IMR-90 (cell line): ENCODE data around the gene ANKRD65. TPM values are rescaled to one million over a fixed set of nuclear protein-coding genes. Genes with fewer than 3 reads are reported as not detected.

Experiments
- ATAC-seq: fragments of 200-7000 bp; cut with Tn5 transposase; 2 replicates; pipeline ENCODE4 v1.9.1; 2020; ENCODE audit warnings: low read depth, mild to moderate bottlenecking, moderate library complexity
- BruUV-seq: library from RNA; stranded (reverse); fragments of 400-500 nt; replicated peaks from 2 replicates; lab custom pipeline; 2021; lab: Mats Ljungman, UMichigan
- CTCF ChIA-PET: fragments of 300-600 bp; formaldehyde crosslinking; extraction: SDS; loops from one replicate; lab custom pipeline; 2021; ENCODE audit warnings: antibody characterized with exemption; lab: Yijun Ruan, JAX
- POLR2A ChIA-PET: fragments of 300-600 bp; sonication (Branson Sonifier 250); formaldehyde crosslinking; loops from one replicate; lab custom pipeline; 2022; ENCODE audit warnings: antibody characterized with exemption; ENCODE audit not compliant: unreplicated experiment; lab: Charles Lee
- DNase-seq: peaks from one replicate; pipeline ENCODE4 v3.0.0; 2013
- H2AFZ ChIP-seq: replicated peaks from 2 replicates; pipeline ENCODE3; 2013; ENCODE audit warnings: low read length, mild to moderate bottlenecking; ENCODE audit not compliant: poor library complexity
- H2AK5ac ChIP-seq: 2 replicates; pipeline ENCODE4 v1.6.1; 2013; ENCODE audit warnings: low read depth, low read length, inconsistent platforms
- H2AK9ac ChIP-seq: replicated peaks from 2 replicates; pipeline ENCODE3; 2013; ENCODE audit warnings: mild to moderate bottlenecking, low read depth, low read length, moderate library complexity; ENCODE audit not compliant: poor library complexity
- H2BK120ac ChIP-seq: 2 replicates; pipeline ENCODE4 v1.6.1; 2013; ENCODE audit warnings: low read depth, low read length, inconsistent platforms
- H2BK15ac ChIP-seq: 3 replicates; pipeline ENCODE4 v1.6.1; 2013; ENCODE audit warnings: low read depth, low read length, inconsistent platforms
- H2BK20ac ChIP-seq: 2 replicates; pipeline ENCODE4 v1.6.1; 2013; ENCODE audit warnings: low read depth, mild to moderate bottlenecking, inconsistent platforms, low read length, moderate library complexity
- H2BK5ac ChIP-seq: 2 replicates; pipeline ENCODE4 v1.6.1; 2013; ENCODE audit warnings: mild to moderate bottlenecking, low read depth, low read length, inconsistent platforms; ENCODE audit not compliant: poor library complexity, severe bottlenecking
- H3K14ac ChIP-seq: replicated peaks from 2 replicates; pipeline ENCODE4 v1.6.1; 2013; ENCODE audit warnings: low read depth, low read length, inconsistent platforms
- H3K18ac ChIP-seq: 2 replicates; pipeline ENCODE4 v1.6.1; 2013; ENCODE audit warnings: low read depth, low read length, control low read depth
- H3K23ac ChIP-seq: 2 replicates; pipeline ENCODE4 v1.6.1; 2013; ENCODE audit warnings: low read depth, low read length, inconsistent platforms
- H3K27ac ChIP-seq: 2 replicates; pipeline ENCODE4 v1.5.1; 2013; ENCODE audit warnings: mild to moderate bottlenecking, control low read depth, low read length; ENCODE audit not compliant: insufficient read depth
- H3K27me3 ChIP-seq: 2 replicates; pipeline ENCODE4 v1.6.1; 2013; ENCODE audit warnings: low read length; ENCODE audit not compliant: control insufficient read depth, insufficient read depth
- H3K36me3 ChIP-seq: 2 replicates; pipeline ENCODE4 v1.6.1; 2013; ENCODE audit warnings: low read length, mixed read lengths; ENCODE audit not compliant: control insufficient read depth, insufficient read depth
- H3K4ac ChIP-seq: 2 replicates; pipeline ENCODE4 v1.6.1; 2013; ENCODE audit warnings: low read depth, low read length, inconsistent platforms
- H3K4me1 ChIP-seq: 2 replicates; pipeline ENCODE4 v1.6.1; 2013; ENCODE audit warnings: low read length, mixed read lengths; ENCODE audit not compliant: control insufficient read depth, insufficient read depth
- H3K4me2 ChIP-seq: 2 replicates; pipeline ENCODE4 v1.6.1; 2013; ENCODE audit warnings: low read depth, mild to moderate bottlenecking, control low read depth, low read length, moderate library complexity
- H3K4me3 ChIP-seq: 2 replicates; pipeline ENCODE4 v1.5.1; 2013; ENCODE audit warnings: low read depth, mild to moderate bottlenecking, control low read depth, low read length, moderate library complexity; ENCODE audit not compliant: insufficient read depth
- H3K56ac ChIP-seq: 2 replicates; pipeline ENCODE4 v1.6.1; 2013; ENCODE audit warnings: low read length, inconsistent platforms; ENCODE audit not compliant: insufficient read depth; ENCODE audit errors: extremely low read depth
- H3K79me1 ChIP-seq, 2 experiments: 2 replicates each; pipeline ENCODE4 v1.6.1; 2013; ENCODE audit warnings: low read length in 2 of 2, inconsistent platforms in 1 of 2, low read depth in 1 of 2
- H3K9ac ChIP-seq: 2 replicates; pipeline ENCODE4 v1.6.1; 2013; ENCODE audit warnings: low read depth, low read length, control low read depth
- H3K9me1 ChIP-seq: 2 replicates; pipeline ENCODE4 v1.6.1; 2013; ENCODE audit warnings: low read length, inconsistent platforms; ENCODE audit not compliant: insufficient read depth
- H3K9me3 ChIP-seq: 2 replicates; pipeline ENCODE4 v1.6.1; 2013; ENCODE audit warnings: low read length; ENCODE audit not compliant: control insufficient read depth, insufficient read depth
- H4K20me1 ChIP-seq: 2 replicates; pipeline ENCODE4 v1.6.1; 2013; ENCODE audit warnings: low read length, inconsistent platforms; ENCODE audit not compliant: insufficient read depth
- H4K5ac ChIP-seq: 2 replicates; pipeline ENCODE4 v1.6.1; 2013; ENCODE audit warnings: mild to moderate bottlenecking, low read depth, low read length, control low read depth
- H4K8ac ChIP-seq, 2 experiments: 2 replicates each; pipeline ENCODE4 v1.6.1; 2013; ENCODE audit warnings: low read depth in 2 of 2, low read length in 2 of 2, control low read depth in 1 of 2, inconsistent platforms in 1 of 2
- H4K91ac ChIP-seq: 2 replicates; pipeline ENCODE4 v1.6.1; 2013; ENCODE audit warnings: low read depth, low read length, inconsistent platforms; ENCODE audit not compliant: insufficient read depth
- BHLHE40 ChIP-seq: fragments of 150-350 bp; IDR thresholded peaks from 2 replicates; pipeline ENCODE4 v1.6.1; 2016; ENCODE audit warnings: mild to moderate bottlenecking, low read depth, low read length
- CEBPB ChIP-seq: IDR thresholded peaks from 2 replicates; pipeline ENCODE4 v1.6.1; 2012; ENCODE audit warnings: low read depth, low read length, improper control_type of control experiment
- FOS ChIP-seq: fragments of 150-350 bp; IDR thresholded peaks from 2 replicates; pipeline ENCODE4 v1.6.1; 2016; ENCODE audit warnings: low read depth, low read length
- MAZ ChIP-seq: IDR thresholded peaks from 2 replicates; pipeline ENCODE4 v1.6.1; 2012; ENCODE audit warnings: low read depth, mild to moderate bottlenecking, low read length, improper control_type of control experiment, moderate library complexity, borderline replicate concordance
- MXI1 ChIP-seq: IDR thresholded peaks from 2 replicates; pipeline ENCODE4 v1.6.1; 2012; ENCODE audit warnings: low read depth, mild to moderate bottlenecking, low read length, moderate library complexity, borderline replicate concordance
- NFE2L2 ChIP-seq: fragments of 150-350 bp; IDR thresholded peaks from 2 replicates; pipeline ENCODE4 v1.6.1; 2016; ENCODE audit warnings: low read depth, mild to moderate bottlenecking, low read length
- POLR2A ChIP-seq: IDR thresholded peaks from 2 replicates; pipeline ENCODE4 v1.6.1; 2012; ENCODE audit warnings: mild to moderate bottlenecking, low read depth, low read length
- RAD21 ChIP-seq: IDR thresholded peaks from 2 replicates; pipeline ENCODE4 v1.6.1; 2012; ENCODE audit warnings: low read length, improper control_type of control experiment
- RFX5 ChIP-seq: IDR thresholded peaks from 2 replicates; pipeline ENCODE4 v1.8.0; 2012; ENCODE audit warnings: low read depth, mild to moderate bottlenecking, low read length, moderate library complexity
- SMC3 ChIP-seq: fragments of 150-350 bp; IDR thresholded peaks from 2 replicates; pipeline ENCODE4 v1.6.1; 2016; ENCODE audit warnings: low read depth, mild to moderate bottlenecking, antibody characterized with exemption, low read length, moderate library complexity
- USF2 ChIP-seq: fragments of 150-350 bp; IDR thresholded peaks from 2 replicates; pipeline ENCODE4 v1.6.1; 2017; ENCODE audit warnings: mild to moderate bottlenecking, antibody characterized with exemption, low read length, low read depth
- WGBS, 2 experiments: methylation state at CpG; one replicate each; pipeline versions ENCODE4 v1.1.5 to v1.1.7; 2013; ENCODE audit warnings: missing lambda C conversion rate in 2 of 2; ENCODE audit not compliant: insufficient read length in 1 of 2; ENCODE audit errors: extremely low coverage in 2 of 2; 5-methylcytosine and 5-hydroxymethylcytosine counted together
- dilution Hi-C: fragments of 300-500 bp; cut with HindIII; formaldehyde crosslinking; loops from one replicate; pipeline ENCODE4 v1.14.3; 2018; ENCODE audit warnings: low sequenced_read_pairs; ENCODE audit not compliant: unreplicated experiment
- in situ Hi-C: fragments of 300-500 bp; cut with MboI; formaldehyde crosslinking; loops from 3 replicates; pipeline ENCODE4 v1.14.3; 2019; ENCODE audit warnings: low sequenced_read_pairs, inconsistent platforms, mixed read lengths
- intact Hi-C: fragments of 100-400 bp; cut with micrococcal nuclease; formaldehyde crosslinking; loops from 2 replicates; pipeline ENCODE4 v1.10.0; 2022
- polyA plus RNA-seq, 3 experiments: library from polyadenylated mRNA; depleted of rRNA; stranded (reverse); fragments of >200 nt; gene quantifications; 2 replicates each; pipeline ENCODE4 v1.2.3, GENCODE V29; 2012; ENCODE audit warnings: low replicate concordance in 1 of 3
- total RNA-seq: library from RNA; depleted of rRNA; stranded (reverse); fragments of >200 nt; gene quantifications from 2 replicates; pipeline ENCODE4 v1.2.3, GENCODE V29; 2012
- TF ChIP-seq, protein P1 (sequence below): fragments of 150-350 bp; IDR thresholded peaks from 2 replicates; pipeline ENCODE4 v1.6.1; 2016; ENCODE audit warnings: low read depth, mild to moderate bottlenecking, low read length, moderate library complexity, borderline replicate concordance
- TF ChIP-seq, protein P2 (sequence below): conservative IDR thresholded peaks from 2 replicates; pipeline ENCODE4 v1.5.1; 2012; ENCODE audit warnings: mild to moderate bottlenecking, low read depth, low read length, improper control_type of control experiment

ANKRD65 gene
- total and polyA plus RNA-seq, 2 of the 4 experiments (the other 2 are of a cell fraction), result 0.09 TPM; not detected in 1

GRCh38 chr1:1406821-1407635, 14.0 kb downstream of the ANKRD65 start, which contains the start of gene MRPL20:
MRPL20 (minus strand) TSS chr1:1407293; CDS start chr1:1407217, 76 bp downstream.
- H3K9me3 ChIP-seq, result peaks cover 1% of the 10 kb centered on the region; the same call in 1 of the 2 replicates
- H2BK120ac ChIP-seq, result no peak within 1 kb of the TSS; the same call in 1 of the 2 replicates
- peaks cover 14 to 60% of the 10 kb centered on the region in 2 experiments for H3K79me1 ChIP-seq
- H3K18ac ChIP-seq, result no peak within 1 kb of the TSS
- ChIA-PET POLR2A (interaction anchor here (0.5 kb wide), 1 partner anchor 10 kb away, joined by 5 read pairs; no protein-coding TSS in a partner anchor), CTCF (interaction anchor here (1.0 kb wide), 1 partner anchor 35 kb away, joined by 3 read pairs; no protein-coding TSS in a partner anchor)
- peak within 1 kb of the TSS; percentile 88 for H2AK5ac ChIP-seq
- H3K4me3 ChIP-seq, result peak within 1 kb of the TSS; percentile 90
- WGBS, 2 experiments, result 1% methylated on average over 76 of the region's 98 CpGs; no CpG with 5 or more reads in 1 of the 2 experiments
- peak within 1 kb of the TSS; percentile 83 for H4K5ac ChIP-seq
- peak within 1 kb of the TSS; percentile 88; the same call in 1 of the 2 replicates for H3K23ac ChIP-seq
- H4K20me1 ChIP-seq, result peaks cover 22% of the 10 kb centered on the region; the same call in 1 of the 2 replicates
- intact Hi-C loops (loop anchor here (5.0 kb wide), 1 partner anchor 35 kb away; no protein-coding TSS in a partner anchor), dilution Hi-C loops (no loop called here), in situ Hi-C loops (no loop called here)
- 0 out of 2 replicates have a peak, but pooled peaks cover 4% of the 10 kb centered on the region for H3K9me1 ChIP-seq
- peak within 1 kb of the TSS; percentile 92 for H3K4ac ChIP-seq
- peaks cover 28% of the 10 kb centered on the region for H3K36me3 ChIP-seq
- H3K14ac ChIP-seq, result peak within 1 kb of the TSS; percentile 71; the same call in 1 of the 2 replicates
- H4K91ac ChIP-seq, result peak within 1 kb of the TSS; percentile 90
- peak within 1 kb of the TSS; percentile 97 for H2AFZ ChIP-seq
- peak within 1 kb of the TSS; percentile 86 for H2AK9ac ChIP-seq
- H3K56ac ChIP-seq, result peak within 1 kb of the TSS; percentile 72
- H3K27ac ChIP-seq, result peak within 1 kb of the TSS; percentile 80
- peak; percentile 86 for DNase-seq
- peak within 1 kb of the TSS; percentile 98 to 99 for H4K8ac ChIP-seq
- H3K9ac ChIP-seq, result peak within 1 kb of the TSS; percentile 83
- TSS peak; percentile 62 for BruUV-seq
- peak within 1 kb of the TSS; percentile 91 for H3K4me2 ChIP-seq
- H2BK20ac ChIP-seq, result no peak within 1 kb of the TSS
- no peak within 1 kb of the TSS for H2BK15ac ChIP-seq
- peak within 1 kb of the TSS; percentile 83 for H2BK5ac ChIP-seq
- no peaks in the 10 kb centered on the region for H3K27me3 ChIP-seq
- H3K4me1 ChIP-seq, result peaks cover 5% of the 10 kb centered on the region
- peak; percentile 94 for ATAC-seq
- TF ChIP-seq, protein P1, sequence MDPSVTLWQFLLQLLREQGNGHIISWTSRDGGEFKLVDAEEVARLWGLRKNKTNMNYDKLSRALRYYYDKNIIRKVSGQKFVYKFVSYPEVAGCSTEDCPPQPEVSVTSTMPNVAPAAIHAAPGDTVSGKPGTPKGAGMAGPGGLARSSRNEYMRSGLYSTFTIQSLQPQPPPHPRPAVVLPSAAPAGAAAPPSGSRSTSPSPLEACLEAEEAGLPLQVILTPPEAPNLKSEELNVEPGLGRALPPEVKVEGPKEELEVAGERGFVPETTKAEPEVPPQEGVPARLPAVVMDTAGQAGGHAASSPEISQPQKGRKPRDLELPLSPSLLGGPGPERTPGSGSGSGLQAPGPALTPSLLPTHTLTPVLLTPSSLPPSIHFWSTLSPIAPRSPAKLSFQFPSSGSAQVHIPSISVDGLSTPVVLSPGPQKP, result no peak
- TF ChIP-seq CEBPB (no peak), MAZ (peak; percentile 34; the same call in 1 of the 2 replicates), RAD21 (no peak), SMC3 (no peak), BHLHE40 (peak; percentile 35; the same call in 1 of the 2 replicates), FOS (no peak), MXI1 (peak; percentile 79), RFX5 (no peak), POLR2A (peak; percentile 86), NFE2L2 (no peak), USF2 (peak; percentile 63; the same call in 1 of the 2 replicates)
- TF ChIP-seq, protein P2, sequence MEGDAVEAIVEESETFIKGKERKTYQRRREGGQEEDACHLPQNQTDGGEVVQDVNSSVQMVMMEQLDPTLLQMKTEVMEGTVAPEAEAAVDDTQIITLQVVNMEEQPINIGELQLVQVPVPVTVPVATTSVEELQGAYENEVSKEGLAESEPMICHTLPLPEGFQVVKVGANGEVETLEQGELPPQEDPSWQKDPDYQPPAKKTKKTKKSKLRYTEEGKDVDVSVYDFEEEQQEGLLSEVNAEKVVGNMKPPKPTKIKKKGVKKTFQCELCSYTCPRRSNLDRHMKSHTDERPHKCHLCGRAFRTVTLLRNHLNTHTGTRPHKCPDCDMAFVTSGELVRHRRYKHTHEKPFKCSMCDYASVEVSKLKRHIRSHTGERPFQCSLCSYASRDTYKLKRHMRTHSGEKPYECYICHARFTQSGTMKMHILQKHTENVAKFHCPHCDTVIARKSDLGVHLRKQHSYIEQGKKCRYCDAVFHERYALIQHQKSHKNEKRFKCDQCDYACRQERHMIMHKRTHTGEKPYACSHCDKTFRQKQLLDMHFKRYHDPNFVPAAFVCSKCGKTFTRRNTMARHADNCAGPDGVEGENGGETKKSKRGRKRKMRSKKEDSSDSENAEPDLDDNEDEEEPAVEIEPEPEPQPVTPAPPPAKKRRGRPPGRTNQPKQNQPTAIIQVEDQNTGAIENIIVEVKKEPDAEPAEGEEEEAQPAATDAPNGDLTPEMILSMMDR, result no peak
